GM18907 (cell line): ENCODE results near the gene LIMD2.

Experiments used
- ATAC-seq: cut with Tn5 transposase; IDR thresholded peaks from one replicate; pipeline ENCODE4 v1.9.1; 2021; ENCODE audit warnings: mild to moderate bottlenecking, moderate library complexity; ENCODE audit not compliant: unreplicated experiment

The LIMD2 gene

DNA sequence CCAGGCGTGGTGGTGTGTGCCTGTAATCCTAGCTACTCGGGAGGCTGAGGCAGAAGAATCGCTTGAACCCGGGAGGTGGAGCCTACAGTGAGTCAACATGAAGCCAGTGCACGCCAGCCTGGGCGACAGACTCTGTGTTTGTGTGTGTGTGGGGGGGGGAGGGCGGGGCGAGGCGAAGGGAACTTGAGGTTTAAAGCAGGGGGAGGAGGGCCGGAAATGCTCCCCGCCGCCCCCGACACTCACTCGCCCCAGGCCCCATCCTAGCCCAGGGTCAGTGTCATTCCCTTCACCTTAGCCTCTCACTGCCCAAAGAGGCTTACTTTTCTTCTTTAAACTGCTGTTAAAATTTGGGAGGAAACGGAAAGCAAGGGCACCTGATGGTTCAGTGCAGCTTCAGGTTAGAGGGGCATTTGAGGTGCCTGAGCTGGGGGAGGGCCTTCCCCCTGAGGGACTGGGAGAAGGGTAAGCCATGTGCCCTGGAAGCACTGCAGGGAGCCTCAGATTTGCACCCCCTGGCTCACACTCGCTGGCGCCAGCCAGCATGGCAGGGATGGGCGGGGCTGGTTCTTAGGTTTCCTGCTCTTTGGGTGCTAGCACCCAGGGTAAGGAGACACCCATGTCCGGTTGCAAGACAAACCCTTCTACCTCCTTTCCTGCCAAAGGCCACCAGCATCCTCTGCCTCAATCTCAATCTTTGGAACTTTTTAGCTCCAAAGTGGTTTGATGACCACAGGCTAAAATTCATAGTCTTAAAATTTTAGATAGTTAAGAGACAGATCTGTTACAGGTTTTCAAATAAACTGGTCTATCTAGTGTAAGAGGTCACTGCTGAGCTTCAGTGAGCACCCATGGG lies 2.2 kb upstream of the LIMD2 start:
- ATAC-seq: no peak

DNA sequence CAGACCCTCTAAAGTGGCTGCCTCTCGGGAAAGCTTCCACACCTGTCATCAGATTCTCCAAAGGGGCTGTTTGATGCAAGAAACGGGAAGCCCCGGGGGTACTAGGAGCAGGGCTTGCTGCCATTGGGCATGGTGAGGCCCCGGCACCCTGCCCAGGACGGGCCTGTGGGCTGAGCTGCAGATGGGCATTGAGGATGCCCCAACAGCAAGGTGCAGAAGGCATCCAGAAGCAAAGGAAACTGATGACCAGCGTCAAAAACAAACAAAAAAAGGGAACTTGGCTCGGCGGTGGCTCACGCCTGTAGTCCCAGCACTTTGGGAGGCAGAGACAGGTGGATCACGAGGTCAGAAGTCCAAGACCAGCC lies 1.5 kb upstream of the LIMD2 start:
- no peak for ATAC-seq

DNA sequence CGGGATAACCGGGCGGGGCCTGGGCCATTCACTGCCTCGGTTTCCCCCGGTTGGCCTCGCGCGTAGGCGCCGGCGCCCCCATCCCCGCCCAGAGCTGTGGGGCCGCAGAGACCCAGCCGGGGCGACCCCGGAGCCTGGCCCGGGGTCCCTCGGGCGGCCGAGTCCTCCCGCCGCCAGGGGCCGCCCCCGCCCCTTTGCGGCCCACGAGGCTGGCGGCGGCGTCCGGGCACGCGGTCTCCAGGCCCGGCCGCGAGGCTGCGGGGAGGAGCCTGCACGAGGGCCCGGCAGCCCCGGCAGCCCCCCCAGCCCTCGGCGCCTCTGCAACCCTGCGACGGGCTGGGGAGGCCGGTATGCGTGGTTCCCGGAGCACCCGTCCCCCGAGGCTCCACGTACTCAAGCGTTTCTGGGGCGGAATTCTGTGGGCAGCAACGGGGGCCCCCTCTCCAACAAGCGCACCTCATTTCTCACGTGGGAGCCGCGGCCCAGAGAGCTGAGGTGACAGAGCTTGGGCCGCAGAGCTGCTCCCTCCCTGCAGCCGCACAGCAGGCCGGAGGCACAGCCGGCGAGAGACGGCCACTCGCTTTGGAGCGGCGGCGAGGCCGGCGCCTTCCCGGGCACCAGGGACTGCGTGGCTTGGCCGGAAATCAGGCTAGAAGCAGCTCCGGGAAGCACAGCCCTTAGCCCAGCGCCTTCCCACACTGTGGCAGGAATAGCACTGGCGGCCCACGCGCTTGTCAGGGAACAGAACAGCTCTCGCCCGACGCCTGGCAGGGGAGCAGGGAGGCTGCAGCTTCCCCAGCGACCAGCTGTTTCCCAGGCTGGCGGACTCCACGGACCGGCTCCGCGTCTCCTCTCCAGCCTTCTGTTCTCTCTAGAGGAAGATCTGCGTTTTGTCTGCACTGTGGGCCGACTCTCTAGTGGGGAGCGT lies 867 bp upstream of the LIMD2 start:
- no peak for ATAC-seq

DNA sequence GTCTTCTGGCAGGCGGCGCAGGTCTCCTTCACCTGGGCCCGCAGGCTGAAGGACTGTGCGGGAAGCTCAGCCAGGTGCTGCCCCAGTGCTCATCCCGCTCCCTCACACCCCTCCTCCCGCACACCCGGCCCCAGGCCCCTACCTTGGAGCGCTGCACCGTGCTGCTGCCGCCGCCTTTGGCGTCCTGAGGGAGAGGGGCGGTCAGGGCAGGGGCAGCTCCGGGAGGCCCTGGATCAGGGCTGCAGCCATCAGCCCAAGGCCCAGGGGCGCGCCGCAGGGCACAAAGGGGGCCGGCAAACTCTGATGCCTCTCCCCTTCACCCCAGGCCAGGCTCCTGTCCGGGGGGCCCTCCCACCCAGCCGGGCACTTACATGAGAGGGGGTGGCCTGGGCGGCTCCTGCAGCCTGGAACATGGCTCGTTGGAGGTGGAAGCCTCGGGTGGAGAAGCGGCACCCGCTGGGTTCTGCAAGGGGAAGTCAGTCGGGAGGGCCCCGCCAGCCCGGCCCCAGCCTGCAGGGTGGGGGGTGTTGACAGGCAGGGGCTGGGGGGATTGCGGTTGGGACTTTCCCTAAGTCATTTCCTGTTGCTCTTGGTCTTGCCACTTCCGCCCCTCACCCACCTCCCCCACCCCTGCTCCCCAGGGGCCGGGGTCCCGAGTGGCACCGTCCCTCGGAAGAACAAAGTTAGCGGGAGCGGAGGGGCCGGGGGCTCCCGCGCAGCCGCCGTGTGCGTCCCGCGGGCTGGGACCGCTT lies 863 bp downstream of the LIMD2 start:
- ATAC-seq: peak; percentile 39

DNA sequence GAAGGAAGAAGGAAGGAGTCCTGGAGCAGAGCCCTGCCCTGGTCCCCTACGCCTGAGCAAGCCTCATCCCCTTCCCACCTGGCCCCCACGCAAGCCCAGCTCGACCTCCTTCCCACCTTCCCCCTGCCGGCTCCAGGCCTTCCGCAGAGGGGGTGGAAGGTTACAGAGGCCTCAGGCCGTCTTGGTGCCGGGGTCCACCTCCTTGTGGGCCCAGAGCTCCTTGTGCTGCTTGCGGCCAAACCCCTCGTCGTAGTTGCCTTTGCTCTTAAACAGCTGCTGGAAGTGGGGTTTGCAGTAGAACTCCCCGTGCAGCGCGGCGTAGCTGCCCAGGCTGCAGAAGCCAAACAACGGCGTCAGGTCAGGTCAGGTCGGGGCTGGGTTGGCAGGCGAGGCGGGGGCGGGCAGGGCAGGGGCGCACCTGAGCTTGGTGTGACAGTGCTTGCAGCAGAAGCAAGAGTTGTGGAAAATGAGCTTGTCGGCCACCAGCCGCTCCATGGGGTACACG lies 1.5 kb downstream of the LIMD2 start:
- ATAC-seq: no peak

DNA sequence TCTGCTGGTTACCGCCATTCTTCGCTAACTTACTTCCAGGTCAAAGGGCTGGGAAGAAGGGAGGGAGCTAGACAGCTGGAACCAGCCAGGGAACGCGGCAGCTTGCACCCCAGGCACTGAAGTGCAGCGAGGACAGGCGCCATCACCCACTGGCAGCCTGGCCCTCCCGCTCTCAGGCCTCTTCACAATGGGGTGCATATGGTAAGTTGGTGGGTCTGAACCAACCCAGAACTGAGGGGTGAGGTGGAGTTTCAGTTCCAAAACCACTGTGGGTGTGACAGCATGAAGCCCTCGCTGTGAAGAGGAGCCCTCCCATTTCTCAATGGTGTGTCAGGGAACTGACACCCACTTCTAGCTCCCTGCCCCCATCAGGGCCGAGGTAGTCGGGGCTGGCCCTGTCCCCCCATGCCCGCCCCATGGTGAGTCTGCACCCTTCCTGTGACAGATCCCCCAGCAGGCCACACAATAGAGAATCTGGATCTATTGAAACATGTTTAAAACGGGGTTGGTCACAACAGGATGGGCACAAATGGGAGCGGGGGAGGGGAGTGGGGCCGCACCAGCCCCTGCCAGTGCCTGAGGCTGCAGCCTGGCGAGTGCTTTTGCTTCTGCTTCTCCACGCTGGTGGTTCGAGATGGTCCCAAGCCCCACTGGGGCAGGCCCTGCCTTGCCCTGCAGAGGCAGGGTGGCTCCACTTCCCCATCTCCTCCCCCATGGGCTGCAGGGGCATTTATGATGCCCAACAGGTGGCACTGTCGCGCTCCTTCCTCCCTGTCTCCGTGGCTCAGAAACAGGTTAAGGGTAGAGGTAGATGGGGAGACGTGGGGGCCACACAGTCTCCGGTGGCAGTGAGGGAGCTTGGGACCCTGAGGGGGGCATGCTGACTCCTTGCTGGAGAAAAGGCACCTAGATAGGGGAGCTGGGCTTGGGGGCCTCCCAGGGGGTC lies 2.3 kb downstream of the LIMD2 start:
- peak; percentile 26 for ATAC-seq

DNA sequence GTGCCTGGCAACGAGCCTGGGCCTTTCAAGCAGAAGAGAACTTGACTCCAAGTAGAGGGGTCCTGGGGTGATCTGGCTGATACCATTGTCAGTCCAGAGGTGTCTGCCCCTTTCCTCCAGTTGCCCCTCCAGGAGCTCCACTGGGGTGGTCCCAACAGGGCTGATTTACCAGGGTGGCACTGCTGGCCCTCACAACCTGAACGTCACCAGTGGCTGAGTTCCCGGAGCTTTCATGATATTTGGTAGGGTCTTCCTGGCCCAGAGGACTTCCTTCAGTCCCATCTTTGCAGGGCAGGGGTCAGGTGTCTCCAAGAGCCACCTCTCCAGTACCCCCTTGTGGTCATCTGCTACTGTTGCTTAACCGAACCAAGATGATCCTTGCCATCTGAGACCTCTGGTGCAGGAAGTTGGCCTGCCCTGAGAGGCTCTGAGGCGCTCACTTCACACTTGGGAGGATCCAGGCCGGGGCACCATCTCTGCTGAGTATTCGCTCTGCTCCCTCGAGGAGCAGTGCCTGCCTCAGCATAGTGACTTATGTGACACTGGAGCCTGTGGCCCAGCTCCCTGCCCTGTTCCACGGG lies 3.5 kb downstream of the LIMD2 start:
- no peak for ATAC-seq

DNA sequence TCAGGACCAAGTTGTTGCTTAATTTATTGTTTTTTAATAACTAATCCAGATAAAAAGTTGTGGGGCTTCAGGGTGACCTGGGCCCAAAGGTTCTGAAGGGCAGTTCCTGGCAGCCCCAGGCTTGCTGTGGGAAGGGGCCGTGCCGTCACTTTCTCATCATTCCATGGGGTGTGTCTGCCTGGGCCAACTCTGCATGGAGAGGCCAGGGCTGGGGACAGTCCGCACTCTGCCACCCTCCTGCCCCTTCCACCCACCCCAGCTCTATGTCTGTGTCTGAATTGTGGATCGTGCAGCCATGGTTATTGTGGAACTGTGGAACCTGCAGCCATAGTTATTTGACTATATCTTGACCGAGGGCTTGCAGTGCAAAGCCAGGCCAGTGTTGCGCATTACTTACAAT lies 4.0 kb downstream of the LIMD2 start:
- no peak for ATAC-seq

DNA sequence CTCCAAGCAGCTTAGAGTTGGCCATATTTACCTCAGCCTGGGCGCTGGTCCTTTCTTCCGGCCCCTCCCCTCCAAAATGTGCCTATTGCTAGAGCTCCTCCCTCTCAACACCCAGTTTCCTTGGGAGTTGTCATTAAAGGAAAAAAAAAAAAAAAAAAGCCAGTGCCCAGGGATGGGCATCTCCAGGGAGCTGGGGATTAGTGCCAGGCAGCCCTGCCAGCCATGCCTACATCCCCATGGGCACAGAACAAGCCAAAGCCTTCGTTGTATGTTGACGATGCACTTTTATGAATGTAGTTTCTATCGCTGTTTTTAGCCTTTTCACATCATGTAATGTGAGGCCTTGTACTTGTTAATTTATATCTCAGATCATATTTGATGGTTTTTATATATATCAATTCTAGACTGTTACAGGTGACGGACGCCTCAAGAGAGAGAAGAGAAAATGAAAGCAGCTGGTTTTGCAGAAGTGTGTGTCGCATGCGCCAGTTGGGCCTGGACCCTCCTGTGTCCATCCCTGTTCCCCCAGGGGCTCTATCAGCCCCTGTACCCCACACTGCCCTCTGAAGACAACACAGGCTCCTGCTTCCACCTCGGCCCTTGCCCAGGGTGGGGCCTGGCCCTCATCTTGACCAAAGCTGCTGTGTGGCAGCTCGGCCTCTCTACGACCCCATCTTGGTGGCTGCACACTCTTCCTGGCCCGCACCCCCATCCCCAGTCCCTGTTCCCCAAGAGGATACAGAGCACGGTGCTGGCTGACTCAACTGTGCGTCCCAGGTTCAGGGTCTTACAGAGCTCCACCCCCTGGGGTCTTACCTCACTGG lies 4.8 kb downstream of the LIMD2 start:
- no peak for ATAC-seq

DNA sequence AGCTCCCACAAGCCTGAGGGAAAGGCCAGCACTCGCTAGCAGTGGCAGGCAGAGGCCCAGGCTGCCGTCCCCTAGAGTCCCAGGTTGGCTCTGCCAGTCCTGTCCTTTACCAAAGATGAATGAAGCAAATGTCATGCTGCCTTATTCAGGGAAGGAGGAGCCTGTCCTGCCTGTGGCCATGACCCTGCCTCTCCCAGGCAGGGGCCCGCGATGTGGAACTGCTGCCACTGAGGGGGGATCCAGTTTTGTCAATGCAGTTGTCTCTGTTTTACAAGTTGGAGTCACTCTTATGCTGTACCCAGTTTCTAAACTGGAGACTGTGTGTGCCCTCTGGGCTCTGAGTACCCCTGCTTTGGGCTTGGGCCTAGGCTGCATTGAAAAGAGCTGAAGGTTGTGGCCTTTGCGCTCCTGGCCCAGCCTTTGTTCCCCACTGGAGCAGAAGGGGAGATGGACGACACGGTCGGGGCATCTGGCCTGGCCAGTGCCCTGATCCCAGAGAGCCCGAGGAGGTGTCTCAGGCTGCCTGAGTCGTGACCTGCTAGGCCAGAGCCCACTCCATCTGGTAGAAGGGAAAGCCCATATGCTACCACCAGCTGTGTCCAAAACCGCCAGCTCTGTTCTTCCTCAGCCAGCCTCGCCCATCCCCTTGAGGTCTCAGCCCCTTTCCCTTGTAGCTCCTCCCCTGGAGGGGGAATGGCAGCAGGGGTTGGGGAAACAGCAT lies 5.5 kb downstream of the LIMD2 start:
- no peak for ATAC-seq

DNA sequence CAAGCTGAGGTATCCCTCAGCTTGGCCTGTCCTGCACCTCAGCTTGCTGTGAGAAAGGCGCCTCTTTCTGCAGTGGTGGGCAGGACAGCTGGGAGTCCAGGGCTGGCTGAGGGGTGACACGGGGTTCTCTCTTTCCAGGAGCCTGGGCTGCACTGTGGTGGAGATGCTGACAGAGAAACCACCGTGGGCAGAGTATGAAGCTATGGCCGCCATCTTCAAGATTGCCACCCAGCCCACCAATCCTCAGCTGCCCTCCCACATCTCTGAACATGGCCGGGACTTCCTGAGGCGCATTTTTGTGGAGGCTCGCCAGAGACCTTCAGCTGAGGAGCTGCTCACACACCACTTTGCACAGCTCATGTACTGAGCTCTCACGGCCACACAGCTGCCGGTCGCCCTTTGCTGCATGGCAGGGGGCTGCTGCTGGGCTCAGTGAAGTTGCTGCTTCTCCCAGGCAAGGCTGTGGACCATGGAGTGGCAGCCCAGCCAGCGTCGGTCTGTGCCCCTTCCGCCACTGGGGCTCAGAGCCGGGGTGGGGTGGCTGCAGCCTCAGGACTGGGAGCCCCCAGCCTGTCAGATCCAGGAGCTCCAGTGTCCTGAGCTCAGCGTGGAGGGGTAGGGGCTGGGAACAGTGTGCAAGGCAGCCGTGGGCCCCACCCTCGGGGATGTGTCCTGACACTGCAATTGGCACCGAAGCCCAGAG lies 6.4 kb downstream of the LIMD2 start:
- no peak for ATAC-seq

DNA sequence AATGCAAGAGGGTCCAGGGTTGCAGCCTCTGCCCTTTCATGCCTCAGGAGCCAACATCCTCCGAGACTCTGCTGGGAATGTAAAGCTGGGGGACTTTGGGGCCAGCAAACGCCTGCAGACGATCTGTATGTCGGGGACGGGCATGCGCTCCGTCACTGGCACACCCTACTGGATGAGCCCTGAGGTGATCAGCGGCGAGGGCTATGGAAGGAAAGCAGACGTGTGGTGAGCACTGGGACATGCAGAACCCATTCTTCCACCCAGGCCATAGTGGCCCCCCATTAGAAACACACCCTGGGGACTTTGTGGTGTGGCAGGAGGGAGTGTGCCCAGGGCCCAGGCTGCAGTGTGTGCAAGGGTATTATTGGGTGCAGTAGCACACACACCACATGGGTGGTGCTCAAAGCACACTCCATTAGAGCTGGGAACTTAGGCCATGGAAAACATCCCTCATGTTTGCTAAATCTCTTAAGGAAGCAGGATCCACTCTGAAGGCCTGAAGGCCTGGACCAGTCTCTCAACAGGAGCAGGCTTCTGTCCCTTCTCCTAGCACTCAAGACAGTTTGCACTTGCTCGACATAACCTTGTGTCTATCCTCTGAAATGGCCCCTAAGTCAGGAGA lies 7.6 kb downstream of the LIMD2 start:
- no peak for ATAC-seq

DNA sequence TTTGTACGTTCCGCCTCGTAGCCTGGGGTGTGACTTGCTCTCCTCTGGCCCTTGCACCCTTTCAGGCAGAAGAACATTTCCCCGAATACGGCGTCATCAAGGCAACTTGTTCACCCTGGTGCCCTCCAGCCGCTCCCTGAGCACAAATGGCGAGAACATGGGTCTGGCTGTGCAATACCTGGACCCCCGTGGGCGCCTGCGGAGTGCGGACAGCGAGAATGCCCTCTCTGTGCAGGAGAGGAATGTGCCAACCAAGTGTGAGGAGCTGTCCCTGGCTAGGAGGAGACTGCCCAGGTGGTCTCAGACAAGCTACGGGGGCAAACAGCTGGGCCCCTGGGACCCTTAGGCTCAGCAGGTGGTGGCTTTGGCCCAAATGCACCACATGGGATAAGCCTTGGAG lies 10.4 kb downstream of the LIMD2 start:
- ATAC-seq: no peak

DNA sequence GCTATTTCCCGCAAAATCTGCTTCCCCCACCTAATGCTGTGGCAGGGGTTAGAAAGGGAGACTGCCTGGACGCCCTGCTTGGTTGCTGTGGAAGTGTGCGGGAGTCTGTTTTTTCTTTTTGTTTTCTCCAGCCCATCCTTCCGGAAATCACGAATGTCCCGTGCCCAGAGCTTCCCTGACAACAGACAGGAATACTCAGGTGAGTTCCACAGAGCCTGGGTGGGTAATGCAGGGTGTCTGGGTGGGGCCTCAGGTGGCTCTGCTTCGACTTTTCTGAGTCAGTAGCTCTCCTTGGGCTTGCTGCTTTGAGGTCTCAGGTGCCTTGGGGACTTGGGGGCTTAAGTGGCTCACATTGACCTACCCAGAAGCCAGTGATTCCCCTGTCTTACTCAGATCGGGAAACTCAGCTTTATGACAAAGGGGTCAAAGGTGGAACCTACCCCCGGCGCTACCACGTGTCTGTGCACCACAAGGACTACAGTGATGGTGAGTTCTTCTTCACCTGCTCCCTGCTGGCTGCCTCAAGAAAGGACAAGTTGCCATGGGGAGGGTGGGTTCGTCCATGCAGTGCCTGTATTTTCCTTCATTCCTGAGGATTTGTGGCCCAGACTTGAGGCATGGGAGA lies 11.4 kb downstream of the LIMD2 start:
- ATAC-seq: no peak

DNA sequence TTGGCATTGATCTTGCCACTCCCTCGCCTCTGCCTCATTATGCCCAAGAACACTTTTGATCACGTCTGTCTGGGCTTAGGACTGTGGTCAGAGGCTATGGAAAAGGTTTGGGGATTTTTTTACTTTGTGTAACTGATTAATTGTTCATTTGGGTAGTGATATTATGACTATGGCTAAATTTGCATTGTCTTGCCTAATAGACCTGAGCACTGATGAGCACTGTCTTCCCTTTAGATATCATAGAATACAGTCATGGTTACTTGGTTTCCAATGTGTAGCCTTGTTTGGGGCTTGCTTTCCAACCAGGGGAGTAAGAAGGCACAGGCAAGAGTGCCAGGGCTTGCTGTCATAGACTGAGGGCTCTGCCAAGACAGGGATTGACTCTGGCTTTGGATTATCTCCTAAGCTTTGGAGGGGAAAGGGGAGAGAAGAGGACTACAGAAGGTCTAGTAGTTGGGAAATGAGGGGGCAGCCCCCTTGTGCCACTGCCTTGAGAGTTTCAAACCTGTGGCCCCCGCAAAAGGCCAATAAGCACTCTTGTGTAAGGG lies 13.7 kb downstream of the LIMD2 start:
- no peak for ATAC-seq

DNA sequence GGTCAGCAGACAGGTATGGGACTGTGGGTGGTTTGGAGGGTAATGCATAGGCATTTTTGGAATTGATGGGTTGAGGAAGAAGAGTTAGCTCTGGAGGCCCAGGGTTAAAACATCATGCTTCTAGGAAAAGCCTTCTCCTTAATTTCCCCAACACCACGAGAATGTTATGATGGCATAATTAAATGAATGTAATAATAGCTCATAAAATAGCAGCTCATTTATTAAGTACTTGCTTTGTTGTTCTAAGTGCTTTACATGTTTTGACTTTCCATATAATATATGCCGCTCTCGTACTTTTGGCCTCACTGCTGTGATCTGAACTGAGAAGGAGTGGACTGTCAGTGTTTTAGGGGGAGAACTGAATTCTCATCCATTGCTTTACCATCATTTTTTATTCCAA lies 14.3 kb downstream of the LIMD2 start:
- no peak for ATAC-seq
